HG02885 (cell line): Measurements from ENCODE around the gene SH3PXD2B.
A peak's percentile ranks its signal among the peaks of the same experiment; 100 is the strongest.

Experiments
- ATAC-seq: cut with Tn5 transposase; IDR thresholded peaks from one replicate; pipeline ENCODE4 v1.9.1; 2021; ENCODE audit warnings: mild to moderate bottlenecking; ENCODE audit not compliant: unreplicated experiment, poor library complexity

The SH3PXD2B gene

DNA sequence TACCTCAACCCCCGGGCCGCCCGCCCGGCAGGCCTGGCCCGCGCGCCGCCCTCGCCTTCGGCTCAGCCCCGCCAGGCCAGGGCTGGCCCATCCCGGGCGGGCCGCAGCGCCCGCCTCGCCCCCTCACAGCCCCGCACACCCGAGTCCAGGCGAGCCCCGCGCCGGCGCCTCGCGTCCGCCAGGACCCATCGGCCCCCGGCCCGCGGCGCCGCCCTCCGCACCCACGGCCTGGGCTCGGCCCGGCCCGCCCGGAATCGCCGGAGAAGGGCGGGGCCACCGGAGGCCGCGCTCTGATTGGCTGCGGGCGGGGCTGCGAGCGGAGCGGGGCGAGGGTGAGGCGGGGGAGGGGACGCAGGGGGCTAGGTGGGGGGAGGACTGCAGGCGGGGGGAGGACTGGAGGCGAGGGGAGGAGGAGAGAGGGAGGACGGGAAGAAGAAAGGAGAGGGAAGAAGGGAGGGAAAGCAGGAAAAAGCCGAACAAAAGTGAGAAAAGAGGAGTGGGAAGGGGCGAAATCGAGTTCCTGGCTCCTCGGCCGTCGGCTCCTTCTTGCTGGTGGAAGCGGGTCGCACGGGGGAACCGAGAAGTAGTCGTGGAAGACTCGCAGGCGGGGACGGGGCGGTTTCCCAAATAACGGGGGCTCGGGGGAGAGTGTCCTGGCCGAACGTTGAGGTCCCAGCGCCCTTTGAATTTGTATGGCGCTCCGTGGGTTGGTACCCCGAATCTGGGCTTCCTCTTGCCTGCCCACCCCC, 170.3 kb downstream of the SH3PXD2B start:
- peak; percentile 83 for ATAC-seq

DNA sequence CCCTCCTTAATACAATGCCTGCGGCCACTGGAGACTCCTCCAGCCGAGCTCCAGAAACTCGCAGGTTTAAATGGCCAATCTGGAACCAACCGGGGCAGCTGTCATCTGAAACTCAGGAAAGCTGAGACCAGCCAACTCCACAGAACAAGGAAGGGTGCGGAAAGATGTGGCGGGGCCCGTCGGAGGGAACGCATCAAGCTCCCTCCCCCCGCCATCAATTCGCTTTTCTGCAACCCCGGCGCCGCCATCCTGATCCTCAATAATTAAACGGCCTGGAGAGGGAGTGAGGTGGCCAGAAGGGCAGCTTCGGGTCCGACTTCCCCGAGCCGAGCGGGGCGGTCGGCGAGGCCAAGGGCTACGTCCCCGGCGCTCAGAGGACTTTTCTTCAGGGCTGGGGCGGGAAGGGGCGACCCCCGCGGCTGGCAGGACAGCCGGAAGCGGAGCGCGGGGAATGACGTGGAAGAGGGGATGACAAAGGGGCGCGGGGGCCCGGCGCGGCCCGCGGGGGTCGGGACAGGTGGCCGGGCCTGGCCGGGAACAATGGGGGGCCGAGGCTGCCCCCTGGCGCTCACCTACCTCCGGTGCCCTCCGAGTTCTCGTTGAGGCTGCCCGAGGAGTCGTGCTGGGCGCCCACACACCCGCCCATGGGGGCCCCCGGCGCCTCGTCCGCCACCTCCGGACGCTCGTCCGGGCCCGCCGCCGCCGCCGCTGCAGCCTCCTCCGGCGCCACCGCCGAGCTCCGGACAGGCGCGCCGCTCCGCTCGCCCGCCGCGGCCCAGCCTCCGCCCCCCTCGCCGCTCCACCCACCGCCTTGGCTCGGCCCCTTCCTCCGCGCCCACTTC, 171.1 kb downstream of the SH3PXD2B start, which contains the start of gene UBTD2:
Gene UBTD2, minus strand, starts transcription at position 745 of the 842 bp plus-strand sequence. Its CDS starts 99 bp downstream, at position 646.
- ATAC-seq = peak; percentile 88

DNA sequence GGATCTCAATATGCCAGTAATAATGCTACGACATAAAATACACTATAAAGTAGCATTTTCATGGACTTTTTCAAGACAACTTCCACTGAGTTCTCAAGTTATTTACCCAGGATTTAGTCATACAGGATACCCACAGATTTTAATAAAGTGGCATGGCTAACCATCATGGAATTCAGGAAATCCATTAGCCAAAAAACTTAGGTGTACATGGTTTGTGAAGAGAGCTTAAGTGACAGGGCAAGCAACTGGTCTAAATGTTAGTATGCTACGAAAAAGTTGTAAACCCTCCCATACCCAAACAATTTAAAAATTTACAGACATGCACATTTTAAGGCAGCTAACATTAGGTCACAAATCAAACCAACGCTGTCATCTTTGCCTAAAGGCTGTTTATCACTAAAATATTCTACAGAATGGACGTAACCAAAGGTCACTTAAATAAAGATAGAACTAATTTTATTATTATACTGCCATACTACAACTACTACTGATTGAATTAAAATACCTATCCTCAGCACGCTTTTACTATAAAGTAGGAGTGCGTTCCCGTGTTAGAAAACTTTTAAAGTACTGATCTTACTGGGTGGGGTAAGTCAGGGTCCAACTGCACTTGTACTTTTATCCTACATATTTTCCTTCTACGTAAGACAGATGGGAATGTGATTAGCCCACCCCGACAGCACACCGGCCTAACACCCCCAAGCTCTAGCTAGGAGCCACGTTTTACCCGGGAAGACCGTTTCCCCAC, 171.9 kb downstream of the SH3PXD2B start:
- ATAC-seq = no peak

DNA sequence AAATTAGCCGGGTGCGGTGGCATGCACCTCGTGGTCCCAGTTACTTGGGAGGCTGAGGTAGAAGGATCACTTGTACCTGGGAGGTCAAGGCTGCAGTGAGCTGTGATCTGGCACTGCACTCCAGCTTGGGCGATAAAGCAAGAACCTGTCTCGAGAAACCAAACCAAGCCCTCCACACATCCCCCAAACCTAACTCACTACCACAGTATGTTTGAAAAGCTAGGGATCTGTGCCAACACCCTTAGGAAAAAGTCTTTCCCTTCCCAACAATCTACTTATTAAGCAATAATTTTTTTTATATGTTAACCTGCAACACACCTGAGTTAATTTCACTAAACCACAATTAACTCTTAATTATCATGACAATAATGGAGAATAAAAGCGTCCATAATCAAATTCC, 173.0 kb downstream of the SH3PXD2B start:
- no peak for ATAC-seq

DNA sequence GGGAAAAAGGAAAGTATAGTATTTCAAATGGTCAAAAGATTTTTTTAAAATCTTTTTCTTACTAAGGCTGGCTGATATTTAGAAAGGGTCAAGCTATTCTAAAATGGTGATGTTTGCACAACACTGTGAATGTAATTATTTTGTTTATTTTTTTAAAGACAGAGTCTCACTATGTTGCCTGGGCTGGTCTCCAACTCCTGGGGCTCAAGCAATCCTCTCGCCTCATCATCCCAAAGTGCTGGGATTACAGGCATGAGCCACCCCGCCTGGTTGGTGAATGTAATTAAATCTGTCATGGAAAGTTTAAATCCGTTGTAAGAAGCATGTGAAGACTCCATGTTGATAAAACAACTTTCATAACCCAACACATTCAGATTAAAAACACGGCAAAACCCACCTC, 173.4 kb downstream of the SH3PXD2B start:
- no peak for ATAC-seq

GRCh38 chr5:172280317-172280716, 174.0 kb downstream of the SH3PXD2B start:
- ATAC-seq = no peak

- ATAC-seq = no peak
These were observed 176.0 kb downstream of the SH3PXD2B start for GRCh38 chr5:172278356-172278755.

DNA sequence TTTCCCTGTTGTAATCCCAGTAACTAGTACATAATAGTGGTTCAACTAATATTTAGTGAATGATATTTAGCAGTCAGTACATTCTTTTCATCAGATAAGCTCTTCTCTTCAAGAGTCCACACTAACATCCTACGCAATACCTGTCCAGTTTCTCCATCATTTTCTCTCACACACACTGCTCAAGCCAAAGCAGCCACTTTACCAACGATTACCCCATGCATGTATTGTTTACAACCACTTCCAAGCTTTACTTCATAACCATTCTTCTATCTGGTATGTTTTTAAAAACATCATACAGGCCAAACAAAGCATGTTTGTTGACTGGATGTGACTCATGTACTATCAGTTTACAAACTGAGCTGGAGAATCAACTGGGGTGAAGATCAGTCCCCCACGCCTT, 178.1 kb downstream of the SH3PXD2B start:
- no peak for ATAC-seq
